ENCODE measurements around the gene IRGQ.
"Not testable (repeated sequence)": the region's sequence is repeated elsewhere in the genome, so short reads cannot be mapped to it uniquely, and the experiment has no call there.

The IRGQ gene

GRCh38 chr19:43616954-43617353 lies 21.0 kb upstream of the IRGQ start:
- DNase-seq, result no peak
- no peak for TF ChIP-seq POLR2A (IDR thresholded peaks at IDR 0.05; ENCODE audit: low read length)
- TF ChIP-seq GATA1 (IDR thresholded peaks at IDR 0.05; ENCODE audit: low read depth, low read length), result no peak

- TF ChIP-seq GATA1 (IDR thresholded peaks at IDR 0.05; ENCODE audit: low read depth, low read length) (no peak), POLR2A (IDR thresholded peaks at IDR 0.05; ENCODE audit: low read length) (no peak)
- peak in 1 of 2 experiments; percentile 41 for DNase-seq
Observed at GRCh38 chr19:43616306-43616705, 20.4 kb upstream of the IRGQ start.

- no peak for TF ChIP-seq GATA1 (IDR thresholded peaks at IDR 0.05; ENCODE audit: low read depth, low read length)
- no peak for DNase-seq
Observed at GRCh38 chr19:43612374-43612773, 16.4 kb upstream of the IRGQ start.

- TF ChIP-seq POLR2A (IDR thresholded peaks at IDR 0.05; ENCODE audit: low read length) (no peak), GATA1 (IDR thresholded peaks at IDR 0.05; ENCODE audit: low read depth, low read length) (no peak)
- no peak for DNase-seq
Observed at GRCh38 chr19:43611788-43612187, 15.9 kb upstream of the IRGQ start, which contains the start of gene SRRM5. Gene SRRM5, plus strand, starts transcription at chr19:43612088. Its CDS starts 34 bp downstream, at chr19:43612122.

GRCh38 chr19:43610493-43610892 lies 14.6 kb upstream of the IRGQ start:
- TF ChIP-seq GATA1 (IDR thresholded peaks at IDR 0.05; ENCODE audit: low read depth, low read length), result no peak
- no peak for TF ChIP-seq POLR2A (IDR thresholded peaks at IDR 0.05; ENCODE audit: low read length)
- no peak for DNase-seq

- peak in 1 of 2 experiments; percentile 28 for DNase-seq
- no peak for TF ChIP-seq GATA1 (IDR thresholded peaks at IDR 0.05; ENCODE audit: low read depth, low read length)
- no peak for TF ChIP-seq POLR2A (IDR thresholded peaks at IDR 0.05; ENCODE audit: low read length)
Observed at GRCh38 chr19:43609872-43610271, 13.9 kb upstream of the IRGQ start.

GRCh38 chr19:43607238-43608205 lies 11.6 kb upstream of the IRGQ start:
- TF ChIP-seq POLR2A (IDR thresholded peaks at IDR 0.05; ENCODE audit: low read length) (no peak), GATA1 (IDR thresholded peaks at IDR 0.05; ENCODE audit: low read depth, low read length) (no peak)
- DNase-seq, result no peak

GRCh38 chr19:43606569-43607229 lies 10.8 kb upstream of the IRGQ start:
- no peak for DNase-seq
- no peak for TF ChIP-seq POLR2A (IDR thresholded peaks at IDR 0.05; ENCODE audit: low read length)
- no peak for TF ChIP-seq GATA1 (IDR thresholded peaks at IDR 0.05; ENCODE audit: low read depth, low read length)

- TF ChIP-seq POLR2A (IDR thresholded peaks at IDR 0.05; ENCODE audit: low read length) (no peak), GATA1 (IDR thresholded peaks at IDR 0.05; ENCODE audit: low read depth, low read length) (no peak)
Observed at GRCh38 chr19:43605875-43606568, 10.1 kb upstream of the IRGQ start.

GRCh38 chr19:43600326-43600725 lies 4.4 kb upstream of the IRGQ start:
- DNase-seq, result not testable (repeated sequence)

More at GRCh38 chr19:43605875-43606568, 10.1 kb upstream of the IRGQ start:
- no peak for DNase-seq

- TF ChIP-seq POLR2A (IDR thresholded peaks at IDR 0.05; ENCODE audit: low read length) (no peak), GATA1 (IDR thresholded peaks at IDR 0.05; ENCODE audit: low read depth, low read length) (no peak)
- no peak for DNase-seq
Observed at GRCh38 chr19:43599635-43600295, 3.8 kb upstream of the IRGQ start.

GRCh38 chr19:43598445-43599240 lies 2.7 kb upstream of the IRGQ start:
- TF ChIP-seq GATA1 (IDR thresholded peaks at IDR 0.05; ENCODE audit: low read depth, low read length) (no peak), POLR2A (IDR thresholded peaks at IDR 0.05; ENCODE audit: low read length) (no peak)
- no peak for DNase-seq

- no peak for TF ChIP-seq GATA1 (IDR thresholded peaks at IDR 0.05; ENCODE audit: low read depth, low read length)
- no peak for TF ChIP-seq POLR2A (IDR thresholded peaks at IDR 0.05; ENCODE audit: low read length)
- no peak for DNase-seq
Observed at GRCh38 chr19:43597876-43598275, 1.9 kb upstream of the IRGQ start.

All from erythroblast (primary cell).